Cardiac muscle cell (in vitro differentiated cells and primary cell): Measurements from ENCODE around the gene DCPS. TPM values are rescaled to one million over a fixed set of nuclear protein-coding genes. Genes with fewer than 3 reads are reported as not detected.

Experiments used
- DNase-seq, 2 donors: peaks; one replicate each; pipeline versions ENCODE4 v3.0.0 to v3.0.0-alpha.2; 2010 to 2017; ENCODE audit warnings: low read depth in 1 of 2, low spot score in 1 of 2
- H3K27ac ChIP-seq: fragments of 200-600 bp; sonication (generic); 2 replicates; pipeline ENCODE4 v1.5.1; 2016
- H3K27me3 ChIP-seq: fragments of 200-600 bp; sonication (generic); 2 replicates; pipeline ENCODE4 v1.6.0; 2016; ENCODE audit warnings: control low read depth
- H3K36me3 ChIP-seq: fragments of 200-600 bp; sonication (generic); 2 replicates; pipeline ENCODE4 v1.5.1; 2016; ENCODE audit warnings: control low read depth
- H3K4me1 ChIP-seq: fragments of 200-600 bp; sonication (generic); 2 replicates; pipeline ENCODE4 v1.8.1; 2017; ENCODE audit warnings: low read depth, mild to moderate bottlenecking, mixed run types
- H3K4me3 ChIP-seq: fragments of 200-600 bp; sonication (generic); 2 replicates; pipeline ENCODE4 v1.5.1; 2016; ENCODE audit warnings: mild to moderate bottlenecking
- H3K9me3 ChIP-seq: fragments of 200-600 bp; sonication (generic); 2 replicates; pipeline ENCODE4 v1.5.1; 2017; ENCODE audit warnings: low read depth, mild to moderate bottlenecking, control low read depth
- polyA plus RNA-seq: library from polyadenylated mRNA; unstranded; fragments of >200 nt; fragmentation: Nextera tagmentation; extraction: Ambion mirVana; gene quantifications from 2 replicates; pipeline ENCODE4 v1.2.1, GENCODE V29; 2016
- total RNA-seq: library from RNA; depleted of rRNA; stranded (reverse); fragments of >200 nt; gene quantifications from 2 replicates; pipeline ENCODE4 v1.2.3, GENCODE V29; 2016
- TF ChIP-seq, protein P1 (sequence below): IDR thresholded peaks from 2 replicates; pipeline ENCODE4 v1.5.1; 2012; ENCODE audit warnings: low read depth, mild to moderate bottlenecking, low read length

Gene DCPS
- total and polyA plus RNA-seq, 2 experiments from 2014 or later: 13.1 to 27.0 TPM

DNA sequence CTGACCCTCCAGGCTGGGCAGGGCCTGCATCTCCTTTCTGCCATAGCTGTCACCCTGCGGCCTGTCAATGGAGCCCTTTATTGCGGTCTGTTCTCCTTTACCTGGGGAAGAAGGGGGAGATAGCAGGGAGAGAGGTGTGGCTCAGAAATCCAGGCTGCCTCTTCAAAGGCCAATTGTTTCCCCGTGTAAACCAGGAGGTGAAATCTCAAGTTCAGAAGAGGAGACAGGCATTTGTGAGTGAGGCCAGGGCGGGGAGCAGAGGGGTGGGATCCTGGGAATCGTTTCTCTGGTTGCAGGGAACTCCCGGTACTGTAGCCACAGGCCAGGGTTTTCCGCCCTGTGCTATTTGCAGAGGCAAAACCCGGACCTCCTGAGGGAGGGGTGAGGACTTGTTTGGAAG lies 9.1 kb downstream of the DCPS start:
- H3K9me3 ChIP-seq: no peaks in the 10 kb centered on the region

DNA sequence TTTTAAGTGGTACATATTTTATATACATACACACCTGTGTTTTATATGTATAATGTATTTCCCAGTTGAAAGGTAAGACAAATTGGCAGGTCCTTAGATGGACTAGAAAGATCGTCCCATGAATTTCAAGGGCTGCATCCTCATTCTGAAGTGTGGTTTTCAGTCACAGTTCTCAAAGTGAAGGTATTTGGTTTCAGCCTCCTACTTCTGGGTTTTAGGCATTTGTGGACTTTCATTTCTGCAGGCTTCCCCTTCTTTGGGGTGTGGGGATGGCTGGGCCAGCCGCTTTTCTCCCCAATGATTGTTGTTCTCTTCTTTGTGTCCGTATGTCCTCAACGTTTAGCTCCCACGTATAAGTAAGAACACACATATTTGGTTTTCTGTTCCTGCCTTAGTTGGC lies 10.0 kb downstream of the DCPS start:
- Histone ChIP-seq H3K4me3 (no peak overlapping the region), H3K27ac (no peak overlapping the region), H3K27me3 (no peaks in the 10 kb centered on the region), H3K36me3 (no peaks in the 10 kb centered on the region), H3K4me1 (no peaks in the 10 kb centered on the region), H3K9me3 (no peaks in the 10 kb centered on the region)
- no peak for DNase-seq
- TF ChIP-seq, protein P1, sequence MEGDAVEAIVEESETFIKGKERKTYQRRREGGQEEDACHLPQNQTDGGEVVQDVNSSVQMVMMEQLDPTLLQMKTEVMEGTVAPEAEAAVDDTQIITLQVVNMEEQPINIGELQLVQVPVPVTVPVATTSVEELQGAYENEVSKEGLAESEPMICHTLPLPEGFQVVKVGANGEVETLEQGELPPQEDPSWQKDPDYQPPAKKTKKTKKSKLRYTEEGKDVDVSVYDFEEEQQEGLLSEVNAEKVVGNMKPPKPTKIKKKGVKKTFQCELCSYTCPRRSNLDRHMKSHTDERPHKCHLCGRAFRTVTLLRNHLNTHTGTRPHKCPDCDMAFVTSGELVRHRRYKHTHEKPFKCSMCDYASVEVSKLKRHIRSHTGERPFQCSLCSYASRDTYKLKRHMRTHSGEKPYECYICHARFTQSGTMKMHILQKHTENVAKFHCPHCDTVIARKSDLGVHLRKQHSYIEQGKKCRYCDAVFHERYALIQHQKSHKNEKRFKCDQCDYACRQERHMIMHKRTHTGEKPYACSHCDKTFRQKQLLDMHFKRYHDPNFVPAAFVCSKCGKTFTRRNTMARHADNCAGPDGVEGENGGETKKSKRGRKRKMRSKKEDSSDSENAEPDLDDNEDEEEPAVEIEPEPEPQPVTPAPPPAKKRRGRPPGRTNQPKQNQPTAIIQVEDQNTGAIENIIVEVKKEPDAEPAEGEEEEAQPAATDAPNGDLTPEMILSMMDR: no peak

More for the DNA sequence above, 9.1 kb downstream of the DCPS start:
- Histone ChIP-seq H3K27me3 (no peaks in the 10 kb centered on the region), H3K4me3 (no peak overlapping the region), H3K27ac (no peak overlapping the region), H3K36me3 (no peaks in the 10 kb centered on the region), H3K4me1 (no peaks in the 10 kb centered on the region)
- DNase-seq: no peak
- TF ChIP-seq, protein P1: no peak

DNA sequence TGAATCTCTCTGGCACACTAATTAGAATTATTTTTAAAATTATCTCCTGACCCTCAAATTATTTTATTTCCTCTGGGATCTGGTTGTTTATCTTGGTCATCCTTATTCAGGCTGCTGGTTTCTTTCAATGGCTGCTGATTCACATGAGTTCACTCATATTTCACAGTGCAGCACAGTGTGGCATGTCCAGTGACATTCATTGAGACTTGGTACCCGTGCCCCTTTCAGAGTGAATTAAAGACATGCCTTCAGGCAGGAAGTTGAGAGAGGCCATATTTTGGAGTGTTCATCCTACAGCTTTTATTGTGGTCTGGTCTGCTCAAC lies 13.5 kb downstream of the DCPS start:
- no peaks in the 10 kb centered on the region for H3K4me1 ChIP-seq
- H3K36me3 ChIP-seq: no peaks in the 10 kb centered on the region
- no peak for DNase-seq
- no peaks in the 10 kb centered on the region for H3K9me3 ChIP-seq
- TF ChIP-seq, protein P1: no peak
- no peaks in the 10 kb centered on the region for H3K27me3 ChIP-seq
- no peak overlapping the region for H3K4me3 ChIP-seq
- H3K27ac ChIP-seq: no peak overlapping the region

DNA sequence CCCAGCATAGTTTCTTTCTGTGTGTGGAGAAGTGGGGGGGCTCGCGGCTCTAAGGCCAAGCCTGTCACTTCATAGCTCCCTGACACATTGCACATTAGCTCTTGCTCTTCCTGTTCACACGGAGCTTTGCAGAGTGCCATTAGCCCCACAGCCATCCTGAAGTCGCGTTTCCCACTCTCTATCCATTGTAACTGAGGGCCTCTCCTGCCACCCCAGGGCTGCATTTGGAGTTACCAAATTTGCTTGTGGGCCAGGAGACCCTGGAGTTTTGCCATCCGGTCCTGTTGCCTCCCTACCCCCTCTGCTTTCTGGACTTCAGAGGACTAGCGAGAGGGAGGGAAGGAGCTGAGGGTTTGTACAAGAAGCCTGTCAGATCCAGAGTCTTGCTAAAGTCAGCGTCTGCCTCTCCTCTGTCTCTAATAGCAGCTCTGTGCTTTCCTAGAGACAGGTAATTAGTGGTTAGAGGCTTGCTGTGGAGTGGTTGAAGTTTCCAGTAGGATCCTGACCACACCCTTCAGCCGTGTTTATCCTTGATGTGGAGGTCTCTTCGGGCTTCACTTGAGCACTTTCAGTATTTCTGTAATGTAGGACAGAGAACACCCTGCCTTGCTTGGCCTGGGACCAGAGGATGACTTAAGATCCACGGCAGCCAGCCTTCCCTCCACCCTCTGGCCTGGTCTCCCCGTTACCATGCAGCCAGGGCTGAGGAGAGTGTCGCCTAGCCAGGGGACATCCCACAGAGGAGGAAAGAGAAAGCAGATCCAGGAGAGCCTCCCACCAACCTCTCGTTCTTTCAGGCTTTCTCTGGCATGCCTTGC lies 14.1 kb downstream of the DCPS start:
- peak in 1 of 2 donors; percentile 82 for DNase-seq
- TF ChIP-seq, protein P1: no peak
- H3K36me3 ChIP-seq: no peaks in the 10 kb centered on the region
- no peaks in the 10 kb centered on the region for H3K9me3 ChIP-seq
- H3K27me3 ChIP-seq: no peaks in the 10 kb centered on the region
- H3K27ac ChIP-seq: no peak overlapping the region
- H3K4me1 ChIP-seq: no peaks in the 10 kb centered on the region
- H3K4me3 ChIP-seq: no peak overlapping the region

DNA sequence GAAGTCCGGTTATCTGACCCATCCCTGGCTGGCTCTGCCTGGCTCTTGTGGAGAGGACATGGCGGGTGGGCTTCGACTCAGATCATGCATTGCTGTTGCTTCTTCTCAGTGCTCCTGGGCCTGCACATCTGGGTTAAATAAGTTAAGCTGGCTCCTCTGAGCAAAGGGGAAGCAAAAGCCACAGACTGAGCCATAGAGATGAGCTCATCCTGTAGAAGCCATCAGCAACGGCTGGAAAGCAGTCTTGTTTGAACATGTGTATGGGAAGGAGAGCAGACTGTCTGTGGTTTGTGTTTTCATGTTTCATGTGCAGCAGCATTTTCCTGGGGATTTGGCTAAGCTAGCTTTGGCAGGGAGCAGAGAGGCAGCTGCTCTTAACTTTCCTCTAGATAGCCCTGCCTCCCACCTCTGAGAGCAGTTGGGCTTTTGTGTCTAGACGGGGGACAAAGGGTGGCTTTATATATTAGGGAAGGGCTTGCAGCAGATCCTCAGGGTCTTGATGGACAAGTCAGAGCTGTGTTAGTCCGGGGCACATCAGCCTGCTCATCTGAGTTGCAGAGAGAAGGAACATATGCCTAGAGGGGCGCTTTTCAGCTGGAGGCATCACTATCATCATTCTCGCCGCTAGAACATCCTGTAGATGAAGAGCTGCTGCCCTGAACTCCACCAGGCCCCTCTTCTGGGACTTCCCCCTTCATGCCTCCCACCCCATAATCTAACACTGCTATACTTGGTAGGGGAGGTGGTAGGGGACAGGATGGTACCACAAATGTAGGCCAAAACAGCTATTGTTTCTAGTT lies 14.9 kb downstream of the DCPS start:
- TF ChIP-seq, protein P1: no peak
- Histone ChIP-seq H3K27me3 (no peaks in the 10 kb centered on the region), H3K4me3 (no peak overlapping the region), H3K4me1 (no peaks in the 10 kb centered on the region), H3K27ac (no peak overlapping the region), H3K36me3 (no peaks in the 10 kb centered on the region), H3K9me3 (no peaks in the 10 kb centered on the region)
- DNase-seq: peak in 1 of 2 donors; percentile 86
